Superior temporal gyrus (tissue), 1 donor: ENCODE results near the gene MKS1.

Experiments
- DNase-seq: peaks from one replicate; pipeline ENCODE4 v3.0.0-alpha.2; 2016; ENCODE audit errors: extremely low spot score

The MKS1 gene

DNA sequence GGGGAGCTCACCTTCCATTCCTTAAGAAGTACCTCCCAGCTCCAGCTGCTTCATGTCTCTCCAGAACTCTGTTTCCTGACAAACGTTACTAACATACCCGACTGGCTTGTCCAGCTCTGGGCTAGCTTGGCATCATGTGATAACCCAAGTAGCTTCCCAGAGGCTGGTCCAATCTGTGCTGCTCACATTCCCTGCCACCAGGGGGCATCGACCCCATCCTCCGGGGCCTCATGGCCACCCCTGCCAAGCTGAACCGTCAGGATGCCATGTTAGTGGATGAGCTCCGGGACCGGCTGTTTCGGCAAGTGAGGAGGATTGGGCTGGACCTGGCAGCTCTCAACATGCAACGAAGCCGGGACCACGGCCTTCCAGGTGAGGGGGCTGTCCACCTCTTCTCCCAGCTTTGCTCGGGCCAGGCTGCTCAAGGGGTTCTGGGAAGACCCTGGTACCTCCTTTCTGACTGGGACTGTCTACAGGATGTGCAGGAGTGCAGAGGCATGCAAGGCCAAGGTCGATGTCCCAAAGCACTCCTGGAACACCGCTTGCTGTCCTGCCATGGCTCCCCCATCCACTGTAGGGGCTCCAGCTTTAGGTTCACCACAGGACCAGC, 18.9 kb downstream of the MKS1 start:
- peak; percentile 12 for DNase-seq

DNA sequence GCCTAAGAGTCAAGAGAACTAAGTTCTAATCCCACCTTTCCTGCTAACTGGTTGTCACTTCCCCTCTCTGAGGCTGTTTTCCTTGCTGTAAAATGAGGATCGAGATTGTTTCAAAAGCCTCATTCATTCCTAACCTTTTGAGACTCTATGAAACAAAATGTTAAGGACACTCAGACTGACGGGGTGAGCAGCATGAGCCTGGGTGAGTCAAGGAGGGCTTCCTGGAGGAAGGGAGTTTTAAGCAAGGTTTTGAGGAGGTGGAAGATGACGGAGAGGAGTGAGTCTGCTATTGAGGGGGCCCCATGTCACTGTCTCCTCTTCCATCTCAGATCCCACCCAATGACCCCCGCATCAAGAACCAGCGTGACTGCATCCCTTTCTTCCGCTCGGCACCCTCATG, 22.4 kb downstream of the MKS1 start:
- no peak for DNase-seq

- DNase-seq, result no peak
These were observed 23.4 kb downstream of the MKS1 start for GRCh38 chr17:58195518-58196123.

DNA sequence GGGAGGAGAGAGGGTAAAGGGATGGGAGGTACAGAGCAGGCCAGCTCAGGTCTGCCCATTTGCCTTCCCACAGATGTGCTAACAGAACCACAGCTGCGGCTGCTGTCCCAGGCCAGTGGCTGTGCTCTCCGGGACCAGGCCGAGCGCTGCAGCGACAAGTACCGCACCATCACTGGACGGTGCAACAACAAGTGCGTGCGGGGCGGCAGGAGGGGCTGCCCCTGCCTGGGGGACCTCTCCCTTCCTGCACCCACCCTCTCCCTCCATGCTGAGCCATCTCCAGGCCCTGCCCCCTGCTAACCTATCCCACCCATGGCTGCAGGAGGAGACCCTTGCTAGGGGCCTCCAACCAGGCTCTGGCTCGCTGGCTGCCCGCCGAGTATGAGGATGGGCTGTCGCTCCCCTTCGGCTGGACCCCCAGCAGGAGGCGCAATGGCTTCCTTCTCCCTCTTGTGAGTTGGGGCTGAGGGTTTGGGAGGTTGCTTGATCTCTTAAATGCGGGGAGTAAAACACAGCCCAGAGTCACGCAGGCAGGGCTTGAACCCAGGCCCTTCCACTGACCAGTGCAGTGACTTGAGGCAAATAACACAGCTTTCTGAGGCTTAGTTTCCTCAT, 25.3 kb downstream of the MKS1 start:
- no peak for DNase-seq

DNA sequence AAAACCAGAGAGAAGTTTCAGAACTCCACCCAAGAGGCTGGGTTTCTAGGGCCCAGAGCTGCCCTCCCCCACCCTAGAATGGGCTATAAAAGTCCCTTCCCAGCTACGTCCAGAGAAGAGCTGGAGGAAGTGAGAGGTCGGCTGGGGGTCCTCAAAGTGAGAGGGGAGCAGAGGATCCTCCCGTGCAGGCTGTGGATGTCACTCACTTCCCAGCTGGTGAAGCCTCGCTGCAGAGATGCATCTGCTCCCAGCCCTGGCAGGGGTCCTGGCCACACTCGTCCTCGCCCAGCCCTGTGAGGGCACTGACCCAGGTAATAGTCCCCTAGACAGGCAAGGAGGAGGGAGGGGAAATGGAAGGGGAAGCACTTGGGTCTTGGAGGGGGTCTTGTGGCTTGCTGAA, 26.4 kb downstream of the MKS1 start, which contains the start of gene EPX:
EPX (plus strand) TSS at position 115 of the 400 bp plus-strand sequence; CDS start at position 236, 121 bp downstream.
- no peak for DNase-seq

GRCh38 chr17:58191241-58191896, 27.7 kb downstream of the MKS1 start:
- no peak for DNase-seq

- peak; percentile 35 for DNase-seq
These were observed 29.5 kb downstream of the MKS1 start for GRCh38 chr17:58189436-58190146.

GRCh38 chr17:58187675-58188074, 31.4 kb downstream of the MKS1 start:
- no peak for DNase-seq

DNA sequence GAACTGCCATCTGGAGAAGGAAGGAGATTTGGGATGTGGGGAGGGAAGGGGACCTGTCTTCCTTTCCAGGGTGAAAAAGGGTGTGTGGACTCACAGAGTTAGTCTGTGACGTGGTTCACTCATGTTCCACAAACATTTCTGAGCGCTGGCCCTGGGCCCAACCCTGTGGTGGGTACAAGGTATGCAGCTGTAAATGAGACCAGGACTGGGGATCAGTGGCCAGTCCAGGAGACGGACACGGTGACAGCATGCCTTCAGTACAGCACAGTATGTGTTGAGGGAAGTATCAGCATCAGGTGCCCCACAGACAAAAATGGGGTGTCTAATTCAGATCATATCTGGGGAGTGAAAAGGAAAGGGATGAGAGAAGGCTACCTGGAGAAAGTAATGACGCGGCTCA, 32.0 kb downstream of the MKS1 start:
- no peak for DNase-seq

GRCh38 chr17:58186591-58186990, 32.5 kb downstream of the MKS1 start:
- no peak for DNase-seq

DNA sequence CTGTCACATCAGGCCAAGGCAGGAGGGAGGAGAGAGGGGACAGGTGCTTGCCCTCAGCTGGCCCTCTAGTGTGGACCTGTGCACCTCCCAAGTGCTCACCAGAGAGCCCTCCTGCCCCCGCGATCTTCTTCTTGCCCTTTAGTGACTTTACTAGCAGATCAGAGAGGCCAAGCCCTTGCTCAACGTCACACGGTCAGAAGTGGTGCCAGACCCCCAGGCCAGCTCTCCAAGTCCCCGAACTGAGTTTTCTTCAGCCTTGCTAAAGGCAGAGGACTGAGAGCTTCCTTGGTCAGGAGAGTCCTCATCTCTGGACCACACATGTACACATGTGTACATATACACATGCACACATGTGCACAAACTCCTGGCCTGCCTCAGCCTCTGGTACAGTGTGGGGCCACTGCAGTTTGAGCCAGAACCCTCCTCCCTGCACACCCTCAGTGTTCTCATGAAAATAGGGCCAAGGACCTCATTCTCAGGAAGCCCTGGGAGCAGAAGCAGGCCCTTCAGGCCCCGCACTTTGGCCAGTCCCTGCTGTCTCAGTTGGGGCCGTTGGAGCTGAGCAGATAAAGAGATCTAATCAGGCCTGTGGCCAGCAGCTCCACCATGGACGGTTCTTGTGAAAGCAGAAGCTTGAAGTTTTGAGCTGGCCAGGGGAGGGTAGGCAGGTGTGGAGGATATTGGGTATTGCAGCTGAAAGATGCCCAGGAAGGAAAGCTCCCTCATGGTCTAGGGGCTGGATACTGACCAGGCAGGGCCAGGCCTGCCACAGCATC, 33.9 kb downstream of the MKS1 start:
- no peak for DNase-seq

- DNase-seq, result no peak
These were observed 34.6 kb downstream of the MKS1 start for GRCh38 chr17:58184308-58184985.

DNA sequence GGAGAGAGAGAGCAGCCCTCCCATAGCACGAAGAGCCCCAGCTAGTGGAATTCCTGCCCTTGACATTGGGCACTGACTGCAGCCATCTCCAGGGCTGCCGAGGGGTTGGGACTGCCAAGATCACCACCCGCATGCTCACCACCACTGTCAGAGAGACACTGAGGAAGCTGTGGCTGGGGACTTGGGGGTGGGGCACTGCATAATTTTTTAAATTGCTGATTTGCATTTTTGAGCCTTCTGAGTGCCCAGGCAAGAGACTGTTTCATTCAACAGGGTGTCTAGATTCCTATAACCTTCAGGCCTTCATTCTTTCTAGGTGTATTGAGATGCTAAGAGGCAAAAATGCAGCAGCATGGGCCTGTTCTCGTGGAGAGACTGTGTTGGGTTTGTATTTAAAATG, 35.5 kb downstream of the MKS1 start:
- DNase-seq, result no peak

DNA sequence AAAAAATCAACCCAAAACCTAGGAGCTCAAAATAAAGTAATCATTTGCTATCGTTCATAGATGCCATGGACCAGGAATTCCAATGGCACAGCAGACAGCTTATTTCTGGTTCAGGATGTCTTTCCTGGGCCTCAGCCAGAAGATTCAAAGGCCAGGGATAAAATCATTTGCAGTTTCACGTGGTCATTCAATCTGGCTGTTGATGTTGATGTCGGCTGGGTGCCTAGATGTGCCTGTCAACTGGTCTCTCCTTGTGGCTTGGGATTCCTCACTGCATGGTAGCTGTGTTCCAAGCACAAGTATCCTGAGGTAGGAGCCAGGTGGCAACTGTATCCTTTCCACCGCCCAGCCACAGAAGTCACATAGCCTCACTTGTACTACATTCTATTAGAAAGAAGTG, 37.3 kb downstream of the MKS1 start:
- DNase-seq, result no peak

GRCh38 chr17:58176200-58176599, 42.9 kb downstream of the MKS1 start:
- DNase-seq, result no peak

- no peak for DNase-seq
These were observed 44.2 kb downstream of the MKS1 start for GRCh38 chr17:58174871-58175270.

DNA sequence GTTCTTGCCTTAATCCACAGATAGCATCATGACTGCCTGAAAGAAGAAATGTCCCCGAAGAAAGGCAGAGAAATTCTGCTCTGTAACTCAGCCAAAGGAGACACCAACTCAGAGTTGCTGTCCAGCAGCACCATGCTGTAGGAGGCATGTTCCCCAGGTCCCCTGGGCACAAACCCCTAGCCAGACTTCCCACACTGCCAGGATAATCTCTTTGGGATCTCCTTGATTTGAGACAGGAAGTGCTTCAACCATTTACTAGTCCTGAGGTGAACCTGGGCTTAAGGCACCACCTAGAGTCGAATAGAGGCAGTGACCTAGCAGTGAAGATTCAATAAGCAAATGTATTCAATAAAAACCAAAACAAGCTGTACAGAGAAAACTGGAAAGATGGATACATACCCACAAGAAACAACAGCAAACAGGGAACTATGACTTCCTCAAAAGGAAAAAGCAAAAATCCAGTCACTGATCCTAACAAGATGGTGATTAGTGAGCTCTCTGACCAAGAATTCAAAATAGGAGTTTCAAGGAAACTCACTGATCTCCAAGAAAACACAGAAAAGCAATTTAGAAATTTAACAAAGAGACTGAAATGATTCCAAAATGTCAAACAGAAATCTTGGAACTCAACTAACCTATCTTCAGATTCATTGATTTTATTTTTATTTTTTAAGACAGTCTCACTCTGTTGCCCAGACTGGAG, 46.5 kb downstream of the MKS1 start:
- DNase-seq, result no peak

- no peak for DNase-seq
These were observed 48.4 kb downstream of the MKS1 start for GRCh38 chr17:58170622-58171021.

DNA sequence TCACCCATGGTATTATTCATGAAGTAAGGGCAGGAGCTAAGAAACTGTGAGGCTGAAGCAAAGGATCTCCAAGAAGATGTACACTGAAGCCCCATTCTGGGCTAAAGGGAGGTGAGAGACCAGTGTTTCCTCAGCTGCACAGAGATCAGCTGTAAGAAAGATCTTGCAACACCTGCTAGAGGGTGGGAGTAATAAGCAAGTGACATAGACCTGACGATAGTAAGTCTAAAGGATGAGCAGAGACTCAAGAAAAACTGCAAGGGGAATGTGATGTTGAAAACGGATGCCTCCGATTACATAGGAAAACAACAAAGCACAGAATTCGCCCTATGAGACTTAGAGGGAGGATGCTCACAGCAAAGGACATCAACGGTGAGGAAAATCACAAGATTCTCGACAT, 52.4 kb downstream of the MKS1 start, which contains the start of gene OR4D2:
OR4D2 (plus strand) TSS at position 301 of the 400 bp plus-strand sequence. CDS start 2,674 bp downstream, outside the sequence.
- DNase-seq, result no peak

GRCh38 chr17:58165981-58166380, 53.1 kb downstream of the MKS1 start:
- no peak for DNase-seq
